ENCODE data around the gene FBN3.
"Not testable (repeated sequence)": the region's sequence is repeated elsewhere in the genome, so short reads cannot be mapped to it uniquely, and the experiment has no call there.

FBN3 gene

GRCh38 chr19:8117991-8118390, 31.4 kb downstream of the FBN3 start:
- DNase-seq (ENCODE audit: low read depth, low spot score) = no peak

DNA sequence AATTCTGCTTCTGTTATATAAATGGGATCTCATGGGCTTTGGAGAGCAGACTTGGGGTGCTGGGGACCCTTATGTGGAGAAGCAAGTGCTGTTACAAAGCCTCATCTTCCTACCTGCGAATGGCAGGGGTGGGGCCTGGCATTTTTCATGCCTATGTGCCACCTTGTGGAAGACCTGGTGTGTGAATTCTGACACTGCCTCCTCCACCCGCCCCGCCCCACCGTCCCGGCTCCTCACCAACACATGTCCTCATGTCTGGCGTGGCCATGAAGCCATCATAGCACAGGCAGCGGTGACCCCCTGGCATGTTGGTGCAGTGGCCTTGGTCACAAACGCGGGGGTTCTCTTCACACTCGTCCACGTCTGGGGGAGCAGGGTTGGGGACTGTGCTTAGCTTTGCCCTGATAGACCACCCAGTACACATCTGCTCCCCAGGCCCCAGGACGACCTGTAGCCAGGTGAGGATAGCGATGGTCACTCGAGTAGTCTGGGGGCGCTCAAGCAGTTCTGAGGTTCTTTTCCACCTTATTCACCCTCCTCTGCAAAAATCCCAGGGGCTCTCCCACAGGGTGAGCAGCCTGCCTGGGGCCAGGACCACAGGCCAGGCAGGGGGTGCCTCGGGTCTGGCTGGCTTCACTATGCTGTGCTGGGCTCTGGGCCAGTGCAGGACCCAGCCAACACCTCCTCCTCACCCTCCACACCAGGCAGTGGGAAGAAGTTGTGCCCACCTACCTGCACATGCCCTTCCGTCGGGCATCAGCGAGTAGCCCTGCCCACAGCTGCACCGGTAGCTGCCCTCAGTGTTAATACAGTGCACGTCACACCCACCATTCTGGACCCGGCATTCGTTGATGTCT, 32.7 kb downstream of the FBN3 start:
- DNase-seq (ENCODE audit: low read depth, low spot score) = no peak

GRCh38 chr19:8115805-8116396, 33.5 kb downstream of the FBN3 start:
- DNase-seq (ENCODE audit: low read depth, low spot score) = no peak

DNA sequence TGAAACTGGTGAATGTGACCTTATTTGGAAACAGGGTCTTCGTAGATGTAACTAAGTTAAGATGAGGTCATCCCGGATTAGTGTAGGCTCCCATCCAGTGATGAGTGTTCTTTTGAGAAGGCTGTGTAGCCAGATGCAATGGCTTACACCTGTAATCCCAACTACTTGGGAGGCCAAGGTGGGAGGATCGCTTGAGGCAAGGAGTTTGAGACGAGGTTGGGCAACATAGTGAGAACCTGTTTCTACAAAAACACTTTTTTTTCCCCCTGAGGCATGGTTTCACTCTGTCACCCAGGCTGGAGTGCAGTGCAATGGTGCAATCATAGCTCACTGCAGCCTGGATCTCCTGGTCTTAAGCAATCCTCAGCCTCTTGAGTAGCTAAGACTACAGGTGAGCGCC, 36.4 kb downstream of the FBN3 start:
- DNase-seq (ENCODE audit: low read depth, low spot score) = no peak

DNA sequence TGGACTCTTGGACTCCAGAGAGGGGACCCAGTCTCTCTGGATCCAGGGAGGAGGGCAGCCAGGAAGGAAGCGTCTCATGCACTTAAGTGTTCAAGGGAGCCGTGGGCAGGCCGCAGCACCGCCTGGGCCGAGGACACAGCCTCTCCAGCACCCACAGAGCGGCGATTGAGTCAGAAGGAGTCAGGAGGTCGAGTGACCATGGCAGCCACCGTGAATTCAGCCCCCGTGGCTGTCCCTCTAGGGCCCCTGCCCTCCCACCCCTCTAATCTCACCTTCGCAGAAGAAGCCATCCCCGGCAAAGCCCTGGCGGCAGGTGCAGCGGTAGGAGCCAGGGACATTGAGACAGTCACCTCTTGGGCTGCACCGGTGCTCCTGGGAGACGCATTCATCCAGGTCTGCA, 38.0 kb downstream of the FBN3 start:
- DNase-seq (ENCODE audit: low read depth, low spot score) = no peak

- DNase-seq (ENCODE audit: low read depth, low spot score) = no peak
Measured at GRCh38 chr19:8110931-8111330, 38.5 kb downstream of the FBN3 start.

DNA sequence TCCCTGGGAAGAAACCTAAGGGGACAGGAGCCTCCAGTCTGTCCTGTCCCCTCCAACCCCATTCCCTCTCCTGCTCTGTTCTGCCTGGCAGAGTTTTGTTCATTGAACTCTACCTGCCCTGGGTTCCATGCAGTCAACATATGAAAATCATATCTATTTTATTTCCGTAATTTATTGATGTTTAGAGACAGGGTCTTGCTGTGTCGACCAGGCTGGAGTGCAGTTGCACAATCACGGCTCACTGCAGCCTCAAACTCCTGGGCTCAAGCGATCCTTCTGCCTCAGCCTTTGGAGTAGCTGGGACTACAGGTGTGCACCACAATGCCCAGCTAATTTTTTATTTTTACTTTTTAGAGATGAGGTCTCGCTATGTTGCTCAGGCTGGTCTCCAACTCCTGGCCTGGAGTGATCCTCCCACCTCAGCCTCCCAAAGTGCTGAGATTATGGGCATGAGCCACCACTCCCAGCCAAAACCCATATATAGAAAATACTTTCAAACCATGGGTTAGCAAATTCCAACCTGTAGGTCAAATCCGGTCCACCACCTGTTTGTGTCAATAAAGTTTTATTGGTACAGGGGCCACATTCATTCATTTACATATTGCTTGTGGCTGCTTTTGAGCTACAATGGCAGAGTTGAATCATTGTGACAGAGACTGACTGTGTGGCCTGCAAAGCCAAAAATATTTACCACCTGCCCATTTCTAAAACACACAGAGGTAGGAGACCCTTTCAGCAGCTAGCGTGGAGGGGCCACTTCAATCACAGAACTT, 39.3 kb downstream of the FBN3 start:
- DNase-seq (ENCODE audit: low read depth, low spot score) = no peak

- DNase-seq (ENCODE audit: low read depth, low spot score) = no peak
Measured at GRCh38 chr19:8109455-8109854, 39.9 kb downstream of the FBN3 start.

DNA sequence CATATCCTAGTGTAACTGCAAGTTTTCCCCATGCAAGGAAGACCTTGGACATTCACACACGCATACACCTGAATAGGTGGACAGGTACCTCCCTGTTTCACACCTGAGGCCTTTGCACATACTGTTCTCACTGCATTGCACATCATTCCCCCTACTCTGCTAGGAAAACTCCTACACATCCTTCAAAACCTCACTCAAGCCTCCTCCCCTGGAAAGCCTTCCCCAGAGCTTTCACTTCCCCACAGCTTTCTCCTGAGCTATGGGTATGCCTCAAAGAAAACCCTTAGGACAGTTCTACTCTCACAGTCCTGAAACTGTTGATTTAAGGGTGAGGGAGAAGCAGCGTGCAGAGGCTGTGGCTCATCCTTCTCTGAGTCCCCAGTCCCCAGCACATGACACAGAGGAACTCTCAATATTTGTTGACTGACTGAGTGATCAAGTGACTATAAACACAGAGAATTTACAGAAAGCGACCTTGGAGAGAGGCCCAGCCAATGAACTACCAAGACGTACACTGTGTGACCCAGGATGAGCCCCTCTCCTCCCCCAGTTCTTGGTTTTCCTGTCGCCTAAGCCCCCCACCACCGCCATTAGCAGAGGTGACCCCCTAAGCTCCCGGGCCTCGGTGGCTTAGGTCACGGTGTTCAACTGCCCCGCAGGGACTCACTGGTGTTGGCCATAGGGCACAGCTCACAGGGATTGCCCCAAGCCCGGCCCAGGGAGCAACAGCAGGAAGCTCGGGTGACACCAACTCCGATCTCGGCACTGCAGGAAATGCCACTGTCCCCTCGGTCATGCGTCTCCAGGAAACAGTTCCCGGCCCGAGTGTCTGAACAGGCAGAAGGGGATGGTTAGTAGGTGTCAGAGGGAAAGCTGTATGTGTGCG, 40.6 kb downstream of the FBN3 start:
- no peak for DNase-seq (ENCODE audit: low read depth, low spot score)

- DNase-seq (ENCODE audit: low read depth, low spot score) = no peak
Measured at GRCh38 chr19:8107301-8107903, 42.0 kb downstream of the FBN3 start.

- DNase-seq (ENCODE audit: low read depth, low spot score) = no peak
Measured at GRCh38 chr19:8105471-8105870, 43.9 kb downstream of the FBN3 start.

- not testable (repeated sequence) for DNase-seq (ENCODE audit: low read depth, low spot score)
Measured at GRCh38 chr19:8101910-8102309, 47.5 kb downstream of the FBN3 start.

GRCh38 chr19:8101311-8101710, 48.1 kb downstream of the FBN3 start:
- DNase-seq (ENCODE audit: low read depth, low spot score) = no peak

GRCh38 chr19:8097681-8098567, 51.5 kb downstream of the FBN3 start:
- DNase-seq (ENCODE audit: low read depth, low spot score) = no peak

- no peak for DNase-seq (ENCODE audit: low read depth, low spot score)
Measured at GRCh38 chr19:8097198-8097597, 52.2 kb downstream of the FBN3 start.

DNA sequence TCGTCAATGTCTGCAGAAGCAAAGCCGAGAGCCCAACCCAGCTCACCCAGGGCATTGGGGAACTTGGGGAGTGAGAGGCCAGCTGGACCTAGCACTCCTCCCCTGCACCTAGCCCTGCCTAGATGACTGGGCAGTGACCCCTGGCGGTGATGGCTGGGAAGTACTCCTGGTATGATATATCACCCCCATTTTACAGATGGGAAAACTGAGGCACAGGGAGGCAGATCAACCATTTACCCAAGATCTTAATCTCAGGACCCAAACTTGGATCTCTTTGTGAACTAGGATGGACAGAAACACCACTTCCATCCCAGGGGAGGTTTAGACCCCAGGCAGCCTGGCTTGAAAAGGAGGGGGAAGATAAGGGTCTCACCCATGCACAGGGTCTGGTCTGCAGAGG, 53.3 kb downstream of the FBN3 start:
- DNase-seq (ENCODE audit: low read depth, low spot score) = no peak

DNA sequence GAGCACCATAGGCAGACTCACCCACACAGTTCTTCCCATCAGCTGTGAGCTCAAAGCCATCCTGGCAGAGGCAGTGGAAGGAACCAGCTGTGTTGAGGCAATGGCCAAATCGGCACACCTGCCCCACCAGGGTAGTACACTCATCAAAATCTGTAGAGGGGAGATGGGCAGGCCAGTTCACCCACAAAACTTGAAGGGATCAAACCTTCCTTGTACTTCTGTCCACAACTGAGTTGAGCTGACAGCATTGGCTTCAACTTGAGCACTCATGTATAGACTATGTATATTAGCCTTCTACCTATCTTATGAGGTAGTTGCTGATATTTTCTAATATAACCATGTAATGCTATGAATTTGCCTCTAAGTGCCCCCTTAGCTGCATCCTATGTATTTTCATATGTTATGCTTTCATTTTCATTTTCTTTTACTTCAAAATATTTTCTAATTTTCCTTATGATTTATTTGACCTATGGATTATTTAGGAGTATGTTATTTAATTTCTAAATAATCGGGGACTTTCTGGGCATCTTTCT, 54.0 kb downstream of the FBN3 start:
- DNase-seq (ENCODE audit: low read depth, low spot score) = no peak

DNA sequence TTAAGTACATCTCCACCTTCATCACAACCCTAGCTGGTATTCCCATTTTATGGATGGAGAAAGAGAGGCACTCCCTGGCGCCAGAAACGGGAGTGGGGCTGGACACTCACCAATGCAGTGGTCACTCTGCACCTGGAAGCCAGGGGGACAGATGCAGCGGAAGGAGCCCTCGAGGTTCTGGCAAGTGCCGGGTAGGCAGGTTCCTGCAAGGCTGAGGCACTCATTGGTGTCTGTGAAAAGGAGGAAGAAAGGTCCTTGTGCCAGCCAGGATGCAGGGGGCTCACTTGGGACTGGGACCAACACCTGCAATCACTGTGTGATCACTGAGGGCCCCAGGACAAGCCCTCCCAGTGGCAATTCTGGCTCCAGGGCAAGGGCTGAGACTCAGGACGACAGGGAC, 55.1 kb downstream of the FBN3 start:
- no peak for DNase-seq (ENCODE audit: low read depth, low spot score)

GRCh38 chr19:8093740-8094139, 55.7 kb downstream of the FBN3 start:
- DNase-seq (ENCODE audit: low read depth, low spot score) = no peak

DNA sequence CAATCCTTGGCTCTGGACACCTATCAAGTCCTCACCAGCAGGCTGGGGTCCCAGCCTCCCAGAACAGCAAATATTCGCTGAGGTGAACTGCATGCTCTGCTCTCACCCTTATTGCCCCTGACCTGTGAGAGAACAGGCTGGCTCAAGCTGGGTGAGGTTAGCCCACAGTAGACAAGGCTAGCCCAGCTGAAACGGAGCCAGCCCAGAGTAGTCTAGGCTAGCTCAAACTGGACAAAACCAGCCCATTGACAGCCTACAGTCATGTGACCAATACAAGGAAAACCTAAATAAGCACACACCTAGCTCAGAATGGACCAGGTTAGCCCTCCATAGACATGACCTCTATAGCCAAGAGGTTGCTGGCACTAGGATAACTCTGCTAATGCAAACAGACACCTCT, 58.4 kb downstream of the FBN3 start:
- no peak for DNase-seq (ENCODE audit: low read depth, low spot score)

Data from activated naive CD8-positive, alpha-beta T cell treated with anti-CD3 and anti-CD28 coated beads, Interleukin-2, amount 50 U/mL, for 16 hours (primary cell).